ENCODE data around the gene PDS5A.
"Not testable (repeated sequence)": the region's sequence is repeated elsewhere in the genome, so short reads cannot be mapped to it uniquely, and the experiment has no call there.

The PDS5A gene

DNA sequence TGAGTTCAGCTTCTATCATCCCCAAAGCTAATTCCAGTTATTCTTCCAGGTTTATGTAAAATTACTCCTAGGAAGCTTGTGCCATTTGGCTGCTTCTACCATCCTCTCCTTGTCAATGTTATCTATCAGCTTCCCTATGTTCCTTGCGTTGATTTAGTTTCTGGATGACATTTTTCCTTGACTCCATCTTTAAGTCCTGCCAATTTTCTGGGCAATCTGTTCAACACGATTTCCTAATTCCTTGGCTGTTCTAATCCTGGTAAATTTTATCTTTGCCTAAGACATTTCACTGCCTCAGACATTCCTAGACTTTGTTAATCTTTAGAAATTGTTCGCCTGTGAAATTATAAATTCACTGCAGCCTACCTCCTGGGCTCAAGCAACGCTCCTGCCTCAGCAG is 125.1 kb downstream of the PDS5A start:
- H3K4me3 ChIP-seq (ENCODE audit: low read depth, low read length): no peak overlapping the region
- TF ChIP-seq MAX (IDR thresholded peaks at IDR 0.05; ENCODE audit: low read depth, low read length) (no peak), POLR2A (IDR thresholded peaks at IDR 0.05; ENCODE audit: extremely low read depth, insufficient read length) (no peak)
- TF ChIP-seq, protein P1, sequence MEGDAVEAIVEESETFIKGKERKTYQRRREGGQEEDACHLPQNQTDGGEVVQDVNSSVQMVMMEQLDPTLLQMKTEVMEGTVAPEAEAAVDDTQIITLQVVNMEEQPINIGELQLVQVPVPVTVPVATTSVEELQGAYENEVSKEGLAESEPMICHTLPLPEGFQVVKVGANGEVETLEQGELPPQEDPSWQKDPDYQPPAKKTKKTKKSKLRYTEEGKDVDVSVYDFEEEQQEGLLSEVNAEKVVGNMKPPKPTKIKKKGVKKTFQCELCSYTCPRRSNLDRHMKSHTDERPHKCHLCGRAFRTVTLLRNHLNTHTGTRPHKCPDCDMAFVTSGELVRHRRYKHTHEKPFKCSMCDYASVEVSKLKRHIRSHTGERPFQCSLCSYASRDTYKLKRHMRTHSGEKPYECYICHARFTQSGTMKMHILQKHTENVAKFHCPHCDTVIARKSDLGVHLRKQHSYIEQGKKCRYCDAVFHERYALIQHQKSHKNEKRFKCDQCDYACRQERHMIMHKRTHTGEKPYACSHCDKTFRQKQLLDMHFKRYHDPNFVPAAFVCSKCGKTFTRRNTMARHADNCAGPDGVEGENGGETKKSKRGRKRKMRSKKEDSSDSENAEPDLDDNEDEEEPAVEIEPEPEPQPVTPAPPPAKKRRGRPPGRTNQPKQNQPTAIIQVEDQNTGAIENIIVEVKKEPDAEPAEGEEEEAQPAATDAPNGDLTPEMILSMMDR (IDR thresholded peaks at IDR 0.05; ENCODE audit: low read depth, low read length): no peak
- no peak for DNase-seq (ENCODE audit: low read depth)

- no peak for DNase-seq (ENCODE audit: low read depth)
- TF ChIP-seq, protein P1 (IDR thresholded peaks at IDR 0.05; ENCODE audit: low read depth, low read length): no peak
- TF ChIP-seq MAX (IDR thresholded peaks at IDR 0.05; ENCODE audit: low read depth, low read length) (no peak), MYC (IDR thresholded peaks at IDR 0.05; ENCODE audit: low read depth, low read length) (no peak), POLR2A (IDR thresholded peaks at IDR 0.05; ENCODE audit: extremely low read depth, insufficient read length) (no peak)
- H3K4me3 ChIP-seq (ENCODE audit: low read depth, low read length): no peak overlapping the region
Measured at GRCh38 chr4:39850727-39851126, 127.0 kb downstream of the PDS5A start.

DNA sequence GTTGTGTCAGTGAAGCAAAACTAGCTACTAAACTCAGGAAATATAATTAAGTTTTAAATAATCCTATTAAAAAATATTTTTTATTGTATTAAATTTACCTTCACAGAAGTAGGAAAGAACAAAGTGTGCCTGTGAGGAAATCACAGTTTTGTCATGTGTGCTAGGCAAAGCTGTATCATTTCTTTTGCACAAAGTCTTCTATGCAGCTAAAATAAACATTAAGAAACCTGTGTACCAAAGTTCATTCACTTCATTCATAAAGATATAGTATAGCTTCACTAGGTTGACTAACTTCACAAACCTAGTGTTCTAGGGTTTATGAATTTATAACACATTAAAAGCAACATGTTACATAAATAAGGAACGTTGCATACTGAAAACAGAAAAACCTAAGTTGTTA is 131.0 kb downstream of the PDS5A start:
- no peak overlapping the region for H3K4me3 ChIP-seq (ENCODE audit: low read depth, low read length)
- no peak for TF ChIP-seq POLR2A (IDR thresholded peaks at IDR 0.05; ENCODE audit: extremely low read depth, insufficient read length)
- TF ChIP-seq, protein P1 (IDR thresholded peaks at IDR 0.05; ENCODE audit: low read depth, low read length): no peak
- TF ChIP-seq MYC (IDR thresholded peaks at IDR 0.05; ENCODE audit: low read depth, low read length): no peak
- no peak for TF ChIP-seq MAX (IDR thresholded peaks at IDR 0.05; ENCODE audit: low read depth, low read length)
- DNase-seq (ENCODE audit: low read depth): no peak

GRCh38 chr4:39846120-39846519 is 131.6 kb downstream of the PDS5A start:
- TF ChIP-seq MAX (IDR thresholded peaks at IDR 0.05; ENCODE audit: low read depth, low read length) (no peak), MYC (IDR thresholded peaks at IDR 0.05; ENCODE audit: low read depth, low read length) (no peak), POLR2A (IDR thresholded peaks at IDR 0.05; ENCODE audit: extremely low read depth, insufficient read length) (no peak)
- TF ChIP-seq, protein P1 (IDR thresholded peaks at IDR 0.05; ENCODE audit: low read depth, low read length): no peak
- H3K4me3 ChIP-seq (ENCODE audit: low read depth, low read length): no peak overlapping the region
- DNase-seq (ENCODE audit: low read depth): no peak

DNA sequence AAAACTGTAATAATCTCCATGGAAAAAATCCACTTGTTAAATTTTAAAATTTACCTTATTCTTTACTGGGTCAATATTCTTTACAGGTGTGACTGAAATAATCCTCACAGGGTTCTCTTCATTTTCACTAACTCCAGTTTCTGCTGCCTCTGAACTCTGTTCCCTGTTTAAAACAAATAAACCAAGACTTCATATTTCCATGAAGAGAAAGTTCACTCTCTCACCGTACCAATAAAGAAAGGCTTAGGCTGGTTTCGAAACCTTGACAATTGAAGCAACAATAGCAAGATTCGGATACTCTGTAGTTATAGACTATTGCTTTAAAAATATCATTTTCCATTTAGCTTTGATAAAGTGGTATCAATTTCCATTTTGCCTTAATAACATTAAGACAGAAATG is 135.8 kb downstream of the PDS5A start:
- H3K4me3 ChIP-seq (ENCODE audit: low read depth, low read length): no peak overlapping the region
- no peak for DNase-seq (ENCODE audit: low read depth)
- TF ChIP-seq MYC (IDR thresholded peaks at IDR 0.05; ENCODE audit: low read depth, low read length): no peak
- TF ChIP-seq POLR2A (IDR thresholded peaks at IDR 0.05; ENCODE audit: extremely low read depth, insufficient read length): no peak
- TF ChIP-seq, protein P1 (IDR thresholded peaks at IDR 0.05; ENCODE audit: low read depth, low read length): no peak
- no peak for TF ChIP-seq MAX (IDR thresholded peaks at IDR 0.05; ENCODE audit: low read depth, low read length)

- not testable (repeated sequence) for H3K4me3 ChIP-seq (ENCODE audit: low read depth, low read length); DNase-seq (ENCODE audit: low read depth)
Measured at GRCh38 chr4:39840516-39840915, 137.2 kb downstream of the PDS5A start.
